HG03064 (cell line): ENCODE results near the gene HIPK1.
"Not testable (repeated sequence)": the region's sequence is repeated elsewhere in the genome, so short reads cannot be mapped to it uniquely, and the experiment has no call there.

ENCODE experiments used
- ATAC-seq: cut with Tn5 transposase; IDR thresholded peaks from one replicate; pipeline ENCODE4 v1.9.1; 2021; ENCODE audit warnings: low read depth; ENCODE audit not compliant: unreplicated experiment

Gene HIPK1

DNA sequence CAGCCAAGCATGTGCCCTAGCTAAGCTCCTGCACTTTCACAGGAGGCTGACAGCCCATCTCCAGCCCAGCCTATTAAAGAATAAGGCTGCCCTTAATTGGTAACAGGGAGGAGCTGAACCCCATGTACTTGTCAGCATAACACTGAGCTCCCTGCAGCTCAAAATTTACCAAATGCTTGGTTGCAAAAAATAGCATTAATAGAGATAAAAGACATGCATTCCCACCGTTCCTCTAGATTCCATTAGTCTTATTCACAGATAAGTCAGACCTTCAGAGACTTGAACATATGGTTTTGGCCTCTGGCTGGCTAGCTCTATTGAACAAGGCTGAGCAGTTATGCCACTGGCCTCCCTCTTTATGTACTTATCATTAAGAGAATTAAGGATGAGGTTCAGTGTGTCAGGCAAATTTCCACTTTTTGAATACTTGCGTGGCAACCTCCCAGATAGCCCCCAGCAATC is 79.4 kb downstream of the HIPK1 start:
- ATAC-seq: no peak

DNA sequence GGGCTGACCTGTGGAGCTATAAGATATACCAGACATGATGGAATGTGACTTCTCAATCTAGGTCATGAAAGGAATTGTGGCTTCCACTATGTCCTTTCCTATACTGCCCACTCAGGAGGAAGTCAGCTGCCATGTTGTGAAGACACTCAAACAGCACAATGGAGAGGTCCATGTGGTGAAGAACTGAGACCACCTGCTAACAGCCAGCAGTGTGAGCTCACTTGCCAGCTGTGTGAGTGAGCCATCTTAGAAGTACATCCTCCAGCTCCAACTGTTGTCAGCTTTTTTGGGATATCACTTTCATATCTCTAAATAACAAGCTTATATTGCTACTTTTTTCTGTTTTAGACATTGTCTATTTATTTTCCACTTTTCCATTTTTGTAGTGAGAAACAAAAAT is 79.9 kb downstream of the HIPK1 start:
- ATAC-seq: no peak

DNA sequence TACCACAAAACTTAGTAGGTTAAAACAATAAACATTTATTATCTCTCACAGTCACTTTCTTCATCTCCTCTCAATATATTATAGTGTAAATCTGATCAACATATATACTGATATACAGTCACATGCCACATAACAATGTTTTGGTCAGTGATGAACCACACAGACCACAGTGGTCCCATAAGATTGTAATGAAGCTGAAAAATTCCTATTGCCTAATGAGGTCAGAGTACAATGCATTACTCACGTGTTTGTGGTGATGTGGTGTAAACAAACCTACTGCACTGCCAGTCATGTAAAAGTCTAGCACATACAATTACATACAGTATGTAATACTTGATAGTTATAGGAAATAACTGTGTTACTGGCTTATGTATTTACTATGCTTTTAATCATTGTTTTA is 80.3 kb downstream of the HIPK1 start:
- ATAC-seq: no peak

- ATAC-seq: no peak
Measured at GRCh38 chr1:114010433-114011184, 81.5 kb downstream of the HIPK1 start.

- no peak for ATAC-seq
Measured at GRCh38 chr1:114011796-114012195, 82.7 kb downstream of the HIPK1 start.

GRCh38 chr1:114015075-114015474 is 86.0 kb downstream of the HIPK1 start:
- ATAC-seq: no peak

GRCh38 chr1:114019724-114020123 is 90.6 kb downstream of the HIPK1 start:
- not testable (repeated sequence) for ATAC-seq

DNA sequence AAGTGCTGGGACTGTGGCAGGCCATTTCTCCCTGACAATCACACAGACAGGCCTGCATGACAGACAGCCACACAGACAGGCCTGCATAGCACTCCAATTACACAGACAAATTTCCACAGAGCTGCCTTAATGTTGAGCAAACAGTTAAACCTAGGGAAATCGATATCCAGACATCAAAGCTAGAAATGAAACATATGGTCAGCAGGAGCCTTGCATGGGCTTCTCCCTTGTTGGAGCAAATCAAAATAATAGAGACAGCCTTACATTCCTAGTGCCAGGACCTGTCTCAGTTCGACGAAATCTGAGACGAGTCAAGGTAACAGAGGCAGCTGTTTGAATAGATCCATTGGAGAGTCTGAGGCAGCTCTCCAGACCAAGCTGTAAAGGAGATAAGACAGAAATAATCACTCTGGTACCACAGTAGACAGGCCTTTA is 92.6 kb downstream of the HIPK1 start:
- no peak for ATAC-seq

GRCh38 chr1:114022877-114023276 is 93.8 kb downstream of the HIPK1 start:
- ATAC-seq: no peak

DNA sequence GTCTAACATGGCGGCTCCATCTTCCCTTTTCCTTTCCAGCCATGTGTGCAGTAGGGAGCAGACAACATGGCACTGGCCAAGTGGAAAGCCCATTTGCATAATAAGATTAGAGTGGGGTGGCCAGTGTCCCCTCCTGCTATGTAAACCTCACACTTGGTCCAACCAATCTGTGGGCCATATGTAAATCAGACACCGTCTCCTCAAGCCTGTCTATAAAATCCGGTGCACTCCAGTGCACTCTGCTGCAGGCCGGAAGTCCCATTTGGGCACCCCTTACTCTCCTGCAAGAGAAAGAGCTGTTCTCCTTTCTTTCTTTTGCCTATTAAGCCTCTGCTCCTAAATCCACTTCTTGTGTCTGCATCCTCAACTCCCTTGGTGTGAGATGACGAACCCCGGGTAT is 94.3 kb downstream of the HIPK1 start:
- no peak for ATAC-seq

- no peak for ATAC-seq
Measured at GRCh38 chr1:114024049-114024448, 94.9 kb downstream of the HIPK1 start.

DNA sequence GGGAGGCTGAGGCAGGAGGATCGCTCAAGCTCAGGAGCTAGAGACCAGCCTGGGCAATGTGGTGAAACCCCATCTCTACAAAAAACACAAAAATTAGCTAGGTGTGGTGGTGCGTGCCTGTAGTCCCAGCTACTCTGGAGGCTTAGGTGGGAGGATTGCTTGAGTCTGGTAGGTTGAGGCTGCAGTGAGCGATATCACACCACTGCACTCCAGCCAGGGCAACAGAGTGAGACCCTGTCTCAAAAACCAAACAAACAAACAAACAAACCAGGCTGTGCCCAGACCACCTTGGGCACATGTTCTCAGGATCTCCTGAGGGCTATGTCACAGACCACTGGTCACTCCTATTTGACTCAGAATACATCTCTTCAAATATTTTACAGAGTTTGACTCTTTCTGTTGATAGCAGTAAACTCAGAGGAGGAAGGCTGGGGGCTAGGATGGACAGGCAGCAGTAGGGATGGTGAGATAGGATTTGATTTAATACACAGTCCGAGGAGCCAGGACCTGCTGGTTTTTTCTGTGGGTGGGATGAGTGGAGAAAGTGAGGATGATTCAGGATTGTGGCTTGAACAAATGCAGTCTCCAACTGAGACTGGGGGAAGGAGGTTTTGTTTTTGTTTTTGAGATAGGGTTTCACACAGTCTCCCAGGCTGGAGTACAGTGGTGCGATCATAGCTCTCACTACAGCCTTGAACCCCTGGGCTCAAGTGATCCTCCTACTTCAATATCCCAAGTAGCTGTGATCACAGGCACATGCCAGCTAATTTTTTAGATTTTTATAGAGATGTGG is 96.7 kb downstream of the HIPK1 start:
- ATAC-seq: no peak

GRCh38 chr1:114026797-114027196 is 97.7 kb downstream of the HIPK1 start:
- ATAC-seq: no peak
